ENCODE measurements around the gene PPM1E.

DNA sequence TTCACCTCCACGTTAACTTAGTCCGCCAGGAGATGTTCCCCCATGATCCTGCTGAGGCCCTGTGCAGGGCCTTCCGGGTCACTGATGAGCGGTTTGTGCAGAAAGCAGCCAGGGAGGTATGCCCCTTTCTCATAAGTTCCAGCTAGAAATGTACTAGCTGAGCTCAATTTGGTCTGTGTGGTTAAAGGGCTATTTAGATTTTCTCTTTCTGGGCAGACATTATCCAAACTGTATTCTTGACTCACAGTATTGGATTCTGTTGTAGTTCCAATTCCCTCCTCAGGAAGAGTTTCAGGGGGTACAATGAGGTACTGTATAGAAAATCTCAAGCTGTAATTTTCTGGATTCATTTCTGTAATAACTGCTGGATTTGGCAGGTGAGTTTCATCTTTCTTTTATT lies 214.0 kb downstream of the PPM1E start:
- TF ChIP-seq YY1 (IDR thresholded peaks at IDR 0.05; ENCODE audit: insufficient read depth, insufficient read length), result no peak
- no peak for TF ChIP-seq ZNF274 (IDR thresholded peaks at IDR 0.05; ENCODE audit: low read depth, low read length)

Measured in NT2/D1 (cell line).